OCI-LY3 (cell line): ENCODE data around the gene PC.

Source experiments
- H2AFZ ChIP-seq: fragments of 200-600, 300-600 bp; shearing (Covaris generic); 2 replicates; pipeline ENCODE4 v1.6.0; 2014; ENCODE audit warnings: antibody characterized with exemption, low read depth, low read length
- H3K27ac ChIP-seq: fragments of 200-600, 300-600 bp; sonication (generic); 2 replicates; pipeline ENCODE4 v1.5.1; 2014; ENCODE audit warnings: mild to moderate bottlenecking, low read length, moderate library complexity, mixed read lengths
- H3K27me3 ChIP-seq: fragments of 200-600, 300-600 bp; sonication (generic); 2 replicates; pipeline ENCODE4 v1.6.1; 2014; ENCODE audit warnings: low read depth, low read length, mixed read lengths
- H3K36me3 ChIP-seq: fragments of 200-600, 300-600 bp; sonication (generic); replicated peaks from 2 replicates; pipeline ENCODE3; 2014; ENCODE audit warnings: low read depth, low read length, mixed read lengths
- H3K4me1 ChIP-seq: fragments of 300-600, 200-600 bp; sonication (generic); 2 replicates; pipeline ENCODE4 v1.6.1; 2014; ENCODE audit warnings: low read length, mixed read lengths
- H3K4me2 ChIP-seq: fragments of 200-600, 300-600 bp; sonication (generic); 2 replicates; pipeline ENCODE4 v1.6.1; 2014; ENCODE audit warnings: low read length, mixed read lengths
- H3K4me3 ChIP-seq: fragments of 300-600, 200-600 bp; sonication (generic); 2 replicates; pipeline ENCODE4 v1.5.1; 2014; ENCODE audit warnings: antibody characterized with exemption, mild to moderate bottlenecking, low read length, moderate library complexity
- H3K79me2 ChIP-seq: fragments of 300-600, 200-600 bp; shearing (Covaris generic); 2 replicates; pipeline ENCODE4 v1.6.1; 2014; ENCODE audit warnings: mild to moderate bottlenecking, low read length, mixed read lengths
- H3K9ac ChIP-seq: fragments of 300-600, 200-600 bp; shearing (Covaris generic); 2 replicates; pipeline ENCODE4 v1.6.0; 2014; ENCODE audit warnings: mild to moderate bottlenecking, low read length, moderate library complexity
- H3K9me3 ChIP-seq: fragments of 200-600, 300-600 bp; shearing (Covaris generic); 2 replicates; pipeline ENCODE4 v1.6.1; 2014; ENCODE audit warnings: low read length, mixed read lengths; ENCODE audit not compliant: insufficient read depth
- H4K20me1 ChIP-seq: fragments of 200-600, 300-600 bp; sonication (generic); 2 replicates; pipeline ENCODE4 v1.6.1; 2016; ENCODE audit warnings: low read length, mixed read lengths; ENCODE audit not compliant: insufficient read depth
- EZH2phosphoT487 ChIP-seq: fragments of 200-600 bp; shearing (Covaris generic); IDR thresholded peaks from 2 replicates; pipeline ENCODE4 v1.6.1; 2018; ENCODE audit warnings: antibody characterized with exemption, mixed run types, low read depth
- TF ChIP-seq, protein P1 (sequence below): fragments of 200-600, 300-600 bp; sonication (generic); IDR thresholded peaks from 2 replicates; pipeline ENCODE4 v1.5.1; 2014; ENCODE audit warnings: antibody characterized with exemption, low read length, low read depth

PC gene

DNA sequence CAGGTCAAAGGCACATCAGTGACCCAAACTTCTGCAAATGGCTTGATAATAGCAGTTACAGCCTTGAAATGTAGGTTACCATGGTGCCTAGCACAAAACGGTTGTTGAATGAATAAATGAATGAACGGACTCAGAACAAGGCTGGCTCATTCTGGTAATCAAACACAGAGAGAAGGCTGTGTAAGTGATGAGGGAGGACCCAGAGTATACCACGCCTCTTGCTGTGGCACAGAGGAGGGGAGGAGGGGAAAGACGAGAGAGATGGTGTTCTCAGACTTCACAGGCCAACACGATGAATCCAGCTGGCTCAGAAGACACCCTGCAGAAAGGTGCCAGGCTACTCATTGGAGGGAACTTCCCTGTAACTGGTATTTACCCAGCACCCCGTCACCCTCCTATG is 38.3 kb downstream of the PC start:
- TF ChIP-seq EZH2phosphoT487: no peak
- TF ChIP-seq, protein P1, sequence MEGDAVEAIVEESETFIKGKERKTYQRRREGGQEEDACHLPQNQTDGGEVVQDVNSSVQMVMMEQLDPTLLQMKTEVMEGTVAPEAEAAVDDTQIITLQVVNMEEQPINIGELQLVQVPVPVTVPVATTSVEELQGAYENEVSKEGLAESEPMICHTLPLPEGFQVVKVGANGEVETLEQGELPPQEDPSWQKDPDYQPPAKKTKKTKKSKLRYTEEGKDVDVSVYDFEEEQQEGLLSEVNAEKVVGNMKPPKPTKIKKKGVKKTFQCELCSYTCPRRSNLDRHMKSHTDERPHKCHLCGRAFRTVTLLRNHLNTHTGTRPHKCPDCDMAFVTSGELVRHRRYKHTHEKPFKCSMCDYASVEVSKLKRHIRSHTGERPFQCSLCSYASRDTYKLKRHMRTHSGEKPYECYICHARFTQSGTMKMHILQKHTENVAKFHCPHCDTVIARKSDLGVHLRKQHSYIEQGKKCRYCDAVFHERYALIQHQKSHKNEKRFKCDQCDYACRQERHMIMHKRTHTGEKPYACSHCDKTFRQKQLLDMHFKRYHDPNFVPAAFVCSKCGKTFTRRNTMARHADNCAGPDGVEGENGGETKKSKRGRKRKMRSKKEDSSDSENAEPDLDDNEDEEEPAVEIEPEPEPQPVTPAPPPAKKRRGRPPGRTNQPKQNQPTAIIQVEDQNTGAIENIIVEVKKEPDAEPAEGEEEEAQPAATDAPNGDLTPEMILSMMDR: no peak
- Histone ChIP-seq H3K79me2 (no peaks in the 10 kb centered on the region), H3K27ac (peak overlapping the region; percentile 16; the same call in 1 of the 2 replicates), H3K27me3 (no peaks in the 10 kb centered on the region), H3K4me3 (no peak overlapping the region), H2AFZ (peak overlapping the region; percentile 41), H3K4me2 (peak overlapping the region; percentile 46), H4K20me1 (no peaks in the 10 kb centered on the region), H3K36me3 (no peaks in the 10 kb centered on the region), H3K9ac (no peak overlapping the region), H3K9me3 (no peaks in the 10 kb centered on the region), H3K4me1 (peaks cover 17% of the 10 kb centered on the region)

DNA sequence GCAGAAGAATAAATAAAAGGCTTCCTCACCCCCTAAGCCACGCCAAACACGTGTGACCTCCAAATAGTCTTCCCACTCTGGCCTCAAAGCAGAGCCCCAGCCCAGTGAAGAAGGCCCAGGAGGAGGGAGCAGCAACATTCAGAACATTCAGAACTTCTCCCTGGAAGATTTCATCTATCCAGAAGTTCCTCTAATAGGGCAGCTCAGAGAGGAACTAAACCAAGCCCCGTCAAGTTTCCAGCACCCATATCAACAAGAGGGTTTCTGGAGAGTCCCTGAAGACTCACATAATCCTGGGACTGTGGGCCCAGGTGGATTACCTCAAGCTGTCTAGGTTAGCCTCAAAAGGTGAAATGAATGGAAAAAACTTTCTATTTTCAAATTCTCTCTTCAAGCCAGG is 39.4 kb downstream of the PC start:
- Histone ChIP-seq H3K36me3 (no peaks in the 10 kb centered on the region), H3K9ac (no peak overlapping the region), H4K20me1 (no peaks in the 10 kb centered on the region), H3K27ac (no peak overlapping the region), H3K79me2 (no peaks in the 10 kb centered on the region), H3K4me1 (peaks cover 17% of the 10 kb centered on the region), H3K4me3 (no peak overlapping the region), H2AFZ (no peak overlapping the region), H3K27me3 (no peaks in the 10 kb centered on the region), H3K4me2 (no peak overlapping the region), H3K9me3 (no peaks in the 10 kb centered on the region)
- TF ChIP-seq, protein P1: no peak
- no peak for TF ChIP-seq EZH2phosphoT487

DNA sequence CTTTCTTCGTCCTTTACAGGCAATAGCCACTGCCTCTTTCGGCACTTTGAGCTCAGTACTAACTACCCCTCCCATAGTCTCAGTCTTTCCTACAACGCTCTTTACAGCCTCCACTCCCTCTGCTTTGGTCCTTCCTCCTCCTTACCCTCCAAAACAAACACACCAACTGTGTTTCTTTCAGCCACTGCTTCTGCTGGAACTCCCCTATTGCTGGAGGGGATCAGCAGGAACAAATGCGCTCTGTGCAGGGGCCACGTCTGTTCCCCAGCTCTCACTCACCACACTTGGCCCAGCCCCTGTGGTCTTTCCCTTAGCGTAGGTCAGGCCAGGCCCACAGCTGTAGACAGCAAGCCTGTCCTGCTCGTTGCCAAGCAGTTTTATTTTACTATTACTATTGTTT is 42.3 kb downstream of the PC start:
- H4K20me1 ChIP-seq: no peaks in the 10 kb centered on the region
- H3K79me2 ChIP-seq: no peaks in the 10 kb centered on the region
- no peak for TF ChIP-seq EZH2phosphoT487
- TF ChIP-seq, protein P1: no peak
- no peak overlapping the region for H3K9ac ChIP-seq
- no peaks in the 10 kb centered on the region for H3K9me3 ChIP-seq
- H3K36me3 ChIP-seq: no peaks in the 10 kb centered on the region
- peaks cover 12% of the 10 kb centered on the region for H3K4me1 ChIP-seq
- no peak overlapping the region for H3K4me2 ChIP-seq
- no peak overlapping the region for H2AFZ ChIP-seq
- no peak overlapping the region for H3K27ac ChIP-seq
- no peaks in the 10 kb centered on the region for H3K27me3 ChIP-seq
- H3K4me3 ChIP-seq: no peak overlapping the region

DNA sequence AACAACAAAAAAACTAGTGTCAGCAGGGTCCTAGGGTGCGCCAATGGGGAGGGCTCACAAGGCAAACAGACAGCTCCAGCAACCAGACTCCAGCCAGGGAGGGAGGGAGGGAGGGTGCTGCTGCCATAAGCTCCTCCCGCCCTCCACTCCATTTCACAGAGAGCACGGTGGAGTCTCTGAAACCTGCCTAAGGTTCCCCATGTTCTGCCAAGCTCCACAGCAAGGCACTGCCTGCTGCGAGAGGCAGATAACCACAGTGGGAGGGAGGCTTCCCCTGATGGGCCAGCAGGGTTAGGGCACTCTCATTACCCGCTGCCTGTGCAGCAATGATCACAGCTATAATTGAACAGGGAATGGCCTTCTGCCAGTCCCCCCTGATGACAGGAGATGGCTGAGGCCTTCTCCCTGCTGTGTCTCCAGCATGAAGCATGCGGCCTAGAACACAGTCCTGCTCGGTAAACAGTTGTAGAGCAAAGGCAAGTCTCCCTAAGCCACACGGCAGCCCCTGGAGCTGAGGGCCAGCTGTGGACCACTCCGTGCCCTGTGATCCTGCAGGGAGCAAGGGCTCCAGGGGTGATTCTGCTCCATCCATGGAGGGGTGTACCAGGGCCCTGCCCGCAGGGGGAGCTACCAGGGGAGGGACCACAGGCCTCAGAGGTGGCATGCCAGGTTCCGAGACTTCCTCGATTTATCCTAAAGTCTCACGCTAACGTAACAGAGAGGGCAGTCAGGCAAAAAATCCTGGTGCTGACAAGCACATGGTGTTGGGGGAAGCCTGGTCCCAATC is 42.9 kb downstream of the PC start:
- no peaks in the 10 kb centered on the region for H3K9me3 ChIP-seq
- no peak overlapping the region for H3K27ac ChIP-seq
- no peaks in the 10 kb centered on the region for H4K20me1 ChIP-seq
- no peaks in the 10 kb centered on the region for H3K79me2 ChIP-seq
- no peaks in the 10 kb centered on the region for H3K36me3 ChIP-seq
- H3K4me2 ChIP-seq: no peak overlapping the region
- H3K27me3 ChIP-seq: no peaks in the 10 kb centered on the region
- H3K4me3 ChIP-seq: no peak overlapping the region
- H3K9ac ChIP-seq: no peak overlapping the region
- peaks cover 11% of the 10 kb centered on the region for H3K4me1 ChIP-seq
- H2AFZ ChIP-seq: no peak overlapping the region
- no peak for TF ChIP-seq EZH2phosphoT487
- TF ChIP-seq, protein P1: no peak
